IPS DF 4.7 (cell line): ENCODE measurements around the gene FADS6.

ENCODE experiments used
- DNase-seq: peaks from one replicate; pipeline ENCODE4 v3.0.0-alpha.2; 2013; ENCODE audit warnings: low spot score; ENCODE audit errors: extremely low read depth

The FADS6 gene

GRCh38 chr17:74892974-74893911, at the start of gene FADS6:
FADS6 (minus strand) TSS chr17:74893633; CDS start chr17:74893595, 38 bp downstream.
- no peak for DNase-seq

- no peak for DNase-seq
Observed at GRCh38 chr17:74941128-74941725, 47.8 kb upstream of the FADS6 start.

- DNase-seq = no peak
Observed at GRCh38 chr17:74939534-74939933, 46.1 kb upstream of the FADS6 start.

- DNase-seq = no peak
Observed at GRCh38 chr17:74938194-74938950, 44.9 kb upstream of the FADS6 start.

- no peak for DNase-seq
Observed at GRCh38 chr17:74937064-74938051, 43.9 kb upstream of the FADS6 start.

GRCh38 chr17:74936470-74936799, 43.0 kb upstream of the FADS6 start:
- no peak for DNase-seq

- no peak for DNase-seq
Observed at GRCh38 chr17:74935585-74936469, 42.4 kb upstream of the FADS6 start, which contains the start of gene OTOP3. OTOP3 (plus strand) TSS chr17:74935898; CDS start chr17:74935922, 24 bp downstream.

- no peak for DNase-seq
Observed at GRCh38 chr17:74935048-74935447, 41.6 kb upstream of the FADS6 start.

- DNase-seq = no peak
Observed at GRCh38 chr17:74930535-74931036, 37.2 kb upstream of the FADS6 start.

- DNase-seq = no peak
Observed at GRCh38 chr17:74928786-74929185, 35.4 kb upstream of the FADS6 start.

- no peak for DNase-seq
Observed at GRCh38 chr17:74925242-74925641, 31.8 kb upstream of the FADS6 start.

GRCh38 chr17:74924250-74924948, 31.0 kb upstream of the FADS6 start, which contains the start of gene OTOP2:
OTOP2 (plus strand) TSS chr17:74924273; CDS start chr17:74924633, 360 bp downstream.
- no peak for DNase-seq

- no peak for DNase-seq
Observed at GRCh38 chr17:74923538-74924249, 30.3 kb upstream of the FADS6 start.

- DNase-seq = no peak
Observed at GRCh38 chr17:74922694-74923537, 29.5 kb upstream of the FADS6 start, which contains the start of gene USH1G. USH1G (minus strand) TSS chr17:74923255; CDS start chr17:74923073, 182 bp downstream.

- DNase-seq = no peak
Observed at GRCh38 chr17:74922172-74922571, 28.7 kb upstream of the FADS6 start.

GRCh38 chr17:74921769-74922168, 28.3 kb upstream of the FADS6 start:
- DNase-seq = no peak

GRCh38 chr17:74921026-74921681, 27.7 kb upstream of the FADS6 start:
- no peak for DNase-seq
